K562 (cell line): Measurements from ENCODE around the gene SHLD1. TPM values are rescaled to one million over a fixed set of nuclear protein-coding genes. Genes with fewer than 3 reads are reported as not detected.

Experiments
- ATAC-seq: fragments of 200-7000 bp; cut with Tn5 transposase; 3 replicates; pipeline ENCODE4 v1.9.1; 2020; ENCODE audit warnings: moderate library complexity
- BruUV-seq: library from RNA; stranded (reverse); fragments of 400-500 nt; replicated peaks from 2 replicates; lab custom pipeline; 2021; lab: Mats Ljungman, UMichigan
- CTCF ChIA-PET: fragments of 300-600 bp; formaldehyde crosslinking; extraction: SDS; loops from one replicate; lab custom pipeline; 2021; ENCODE audit warnings: low intra/inter-chr PET ratio; lab: Yijun Ruan, JAX
- POLR2A ChIA-PET: fragments of 300-600, 350-650 bp; sonication (Branson Sonifier 250); formaldehyde crosslinking; extraction: SDS; loops from one replicate; lab custom pipeline; 2021; ENCODE audit warnings: antibody characterized with exemption, inconsistent platforms; lab: Yijun Ruan, JAX
- DNase-seq, 4 experiments: peaks; one replicate each; pipeline versions ENCODE4 v3.0.0 to v3.0.0-alpha.2; 2011 to 2018; ENCODE audit warnings: low spot score in 3 of 4, mixed read lengths in 3 of 4; ENCODE audit errors: extremely low read depth in 1 of 4
- FAIRE-seq: peaks from 2 replicates; lab custom pipeline; 2011; peaks lifted over from hg19 to GRCh38; lab: Jason Lieb, UNC
- H2AFZ ChIP-seq: 2 replicates; pipeline ENCODE4 v1.6.0; 2011; ENCODE audit warnings: low read depth, low read length, control low read depth, inconsistent platforms
- H3K27ac ChIP-seq: fragments of 200-600 bp; 3 replicates; pipeline ENCODE4 v1.8.0; 2011; ENCODE audit warnings: low read depth, mild to moderate bottlenecking, control low read depth, inconsistent platforms, low read length, moderate library complexity, mixed read lengths; ENCODE audit errors: extremely low read depth
- H3K27me3 ChIP-seq, 2 experiments: fragments of 300-600 bp in 1 of 2; 2 replicates in 1 of 2; 3 replicates in 1 of 2; pipeline versions ENCODE4 v1.6.0 to v1.8.0; 2011; ENCODE audit warnings: inconsistent platforms in 2 of 2, low read length in 2 of 2, mild to moderate bottlenecking in 1 of 2, mixed read lengths in 1 of 2, moderate library complexity in 1 of 2; ENCODE audit not compliant: control insufficient read depth in 2 of 2, insufficient read depth in 2 of 2
- H3K36me3 ChIP-seq: fragments of 300-600 bp; 3 replicates; pipeline ENCODE4 v1.8.0; 2011; ENCODE audit warnings: mild to moderate bottlenecking, low read length, inconsistent platforms; ENCODE audit not compliant: control insufficient read depth, insufficient read depth
- H3K4me1 ChIP-seq, 2 experiments: fragments of 200-600 bp in 1 of 2; replicated peaks in 1 of 2; 2 replicates in 1 of 2; 3 replicates in 1 of 2; pipeline versions ENCODE4 v1.5.1 to v1.8.0; 2011; ENCODE audit warnings: inconsistent platforms in 2 of 2, low read length in 2 of 2, mild to moderate bottlenecking in 1 of 2, mixed read lengths in 1 of 2, moderate library complexity in 1 of 2; ENCODE audit not compliant: control insufficient read depth in 2 of 2, insufficient read depth in 2 of 2
- H3K4me2 ChIP-seq: 2 replicates; pipeline ENCODE4 v1.6.1; 2011; ENCODE audit warnings: low read length, control low read depth, inconsistent platforms, mixed read lengths; ENCODE audit not compliant: insufficient read depth
- H3K4me3 ChIP-seq: fragments of 200-600 bp; sonication (generic), shearing (Covaris generic); 2 replicates; pipeline ENCODE4 v1.5.1; 2016; ENCODE audit warnings: control low read depth, inconsistent platforms
- H3K79me2 ChIP-seq: fragments of 200-600 bp; 3 replicates; pipeline ENCODE4 v1.8.0; 2011; ENCODE audit warnings: low read length, inconsistent platforms; ENCODE audit not compliant: control insufficient read depth, insufficient read depth
- H3K9ac ChIP-seq, 2 experiments: 2 replicates each; pipeline versions ENCODE4 v1.6.0 to v1.6.1; 2011; ENCODE audit warnings: low read depth in 2 of 2, low read length in 2 of 2, control low read depth in 1 of 2, inconsistent platforms in 1 of 2, mild to moderate bottlenecking in 1 of 2, mixed read lengths in 1 of 2; ENCODE audit not compliant: insufficient read depth in 1 of 2
- H3K9me1 ChIP-seq: one replicate; pipeline ENCODE4 v1.6.0; 2011; ENCODE audit warnings: inconsistent platforms, mild to moderate bottlenecking, low read length, moderate library complexity; ENCODE audit not compliant: control insufficient read depth, insufficient read depth
- H3K9me3 ChIP-seq: replicated peaks from 2 replicates; pipeline ENCODE4 v1.5.1; 2011; ENCODE audit warnings: low read depth, low read length, inconsistent platforms; ENCODE audit not compliant: control insufficient read depth, insufficient read depth
- H4K20me1 ChIP-seq: replicated peaks from 2 replicates; pipeline ENCODE4 v1.6.1; 2011; ENCODE audit warnings: low read length, inconsistent platforms, mixed read lengths; ENCODE audit not compliant: control insufficient read depth, insufficient read depth
- CGGBP1 ChIP-seq: fragments of 250-450 bp; sonication (Bioruptor Pico); IDR thresholded peaks from 2 replicates; pipeline ENCODE4 v1.9.0; 2021; ENCODE audit warnings: mild to moderate bottlenecking
- COPS2 ChIP-seq: fragments of 450-650 bp; conservative IDR thresholded peaks from 2 replicates; pipeline ENCODE4 v1.6.1; 2016; ENCODE audit warnings: mild to moderate bottlenecking, moderate library complexity
- IRF9 ChIP-seq: fragments of 450-650 bp; IDR thresholded peaks from 2 replicates; pipeline ENCODE4 v1.6.1; 2016; ENCODE audit warnings: missing biosample characterization, missing genetic modification characterization
- MTF1 ChIP-seq: fragments of 250-450 bp; sonication (Bioruptor Pico); IDR thresholded peaks from 2 replicates; pipeline ENCODE4 v1.9.0; 2021; ENCODE audit warnings: moderate library complexity, mild to moderate bottlenecking, inconsistent platforms, borderline replicate concordance
- PRPF4 ChIP-seq: fragments of 200-400 bp; formaldehyde crosslinking; IDR thresholded peaks from one replicate; pipeline ENCODE4 v1.6.1; 2017; ENCODE audit warnings: low read length, low read depth, mild to moderate bottlenecking; ENCODE audit not compliant: insufficient read depth, poor library complexity, severe bottlenecking
- REST ChIP-seq, 2 experiments: fragments of 450-650 bp; formaldehyde crosslinking in 1 of 2; IDR thresholded peaks; 2 replicates each; pipeline versions ENCODE4 v1.4.0 to v1.6.1; 2014 to 2020; ENCODE audit warnings: mild to moderate bottlenecking in 2 of 2, borderline replicate concordance in 1 of 2, low read depth in 1 of 2
- SMAD2 ChIP-seq: fragments of 150-350 bp; IDR thresholded peaks from 2 replicates; pipeline ENCODE4 v1.6.1; 2014; ENCODE audit warnings: low read depth, mild to moderate bottlenecking, low read length
- SOX6 ChIP-seq: fragments of 450-650 bp; IDR thresholded peaks from 2 replicates; pipeline ENCODE4 v1.6.1; 2014; ENCODE audit warnings: mild to moderate bottlenecking
- U2AF1 ChIP-seq: fragments of 200-400 bp; formaldehyde crosslinking; optimal IDR thresholded peaks from 2 replicates; pipeline ENCODE3; 2017; ENCODE audit warnings: mild to moderate bottlenecking, low read depth, low read length, moderate library complexity
- YY1 ChIP-seq, 3 experiments: IDR thresholded peaks; 2 replicates each; pipeline ENCODE4 v1.6.1; 2011; ENCODE audit warnings: low read length in 2 of 3, mild to moderate bottlenecking in 2 of 3, moderate library complexity in 2 of 3, borderline replicate concordance in 1 of 3, control low read depth in 1 of 3, low read depth in 1 of 3; ENCODE audit not compliant: insufficient read depth in 3 of 3, insufficient replicate concordance in 2 of 3, control insufficient read depth in 1 of 3, insufficient read length in 1 of 3; ENCODE audit errors: extremely low read depth in 1 of 3
- ZNF436 ChIP-seq: fragments of 250-450, 450-650 bp; sonication (Bioruptor Pico); formaldehyde crosslinking; IDR thresholded peaks from 2 replicates; pipeline ENCODE4 v1.7.0; 2020; ENCODE audit warnings: mild to moderate bottlenecking
- ZNF561 ChIP-seq: fragments of 450-650 bp; formaldehyde crosslinking; conservative IDR thresholded peaks from 2 replicates; pipeline ENCODE4 v1.4.0; 2020; ENCODE audit warnings: mild to moderate bottlenecking, moderate library complexity
- WGBS: fragments of 100-300 bp; shearing (Covaris generic); methylation state at CpG from one replicate; pipeline ENCODE4 v1.1.6; 2016; ENCODE audit warnings: low coverage, mixed read lengths; ENCODE audit not compliant: insufficient coverage; ENCODE audit errors: missing lambda C conversion rate; 5-methylcytosine and 5-hydroxymethylcytosine counted together
- in situ Hi-C: fragments of 300-500 bp; cut with MboI; formaldehyde crosslinking; loops from 4 replicates; pipeline ENCODE4 v1.15.0; 2018; ENCODE audit warnings: inconsistent platforms, mixed read lengths
- intact Hi-C: fragments of 100-400 bp; cut with micrococcal nuclease; formaldehyde crosslinking; loops from 2 replicates; pipeline ENCODE4 v1.14.2; 2022
- polyA plus RNA-seq, 8 experiments: library from polyadenylated mRNA; depleted of rRNA in 4 of 8; stranded (reverse) in 5 of 8; unstranded in 3 of 8; fragments of >200 nt; fragmentation: Nextera tagmentation in 2 of 8; fragmentation: Illumina TruSeq in 1 of 8; extraction: Ambion mirVana in 2 of 8; extraction: Trizol in 1 of 8; gene quantifications; 2 replicates each; pipeline versions ENCODE4 v1.2.1 to v1.2.3, GENCODE V29; 2011 to 2014; ENCODE audit warnings: inconsistent platforms in 1 of 8, missing spikeins in 1 of 8
- total RNA-seq, 7 experiments: library from RNA; depleted of rRNA in 6 of 7; stranded (reverse); fragments of >200 nt in 6 of 7; fragmentation: Illumina TruSeq in 2 of 7; extraction: Trizol in 2 of 7; gene quantifications; 2 replicates each; pipeline versions ENCODE4 v1.2.1 to v1.2.3, GENCODE V29; 2011 to 2021; ENCODE audit warnings: low replicate concordance in 1 of 7

SHLD1 gene
- total and polyA plus RNA-seq, 9 of the 15 experiments (the other 6 are each of a cell fraction or from before 2014, with no cell fraction given): 3.7 to 21.6 (median 8.2) TPM

- FAIRE-seq (no peak), ATAC-seq (no peak), DNase-seq (no peak)
- no peaks in the 10 kb centered on the region for H3K27me3 ChIP-seq
- no peaks in the 10 kb centered on the region for H3K79me2 ChIP-seq
- in situ Hi-C loops (no loop called here), intact Hi-C loops (no loop called here)
- H2AFZ ChIP-seq: no peak overlapping the region
- H3K36me3 ChIP-seq: no peaks in the 10 kb centered on the region
- POLR2A ChIA-PET: interaction anchor here (1.2 kb wide), 1 partner anchor 53 kb away, joined by 3 read pairs; no protein-coding TSS in a partner anchor
- CTCF ChIA-PET: no interaction called here
- no peaks in the 10 kb centered on the region; a peak in 2 of 5 replicates for H3K4me1 ChIP-seq
- no peaks in the 10 kb centered on the region for H3K9me3 ChIP-seq
- no TSS peak for BruUV-seq
- H4K20me1 ChIP-seq: no peaks in the 10 kb centered on the region
- no peaks in the 10 kb centered on the region for H3K9me1 ChIP-seq
- H3K27ac ChIP-seq: no peak overlapping the region
- no peak overlapping the region for H3K9ac ChIP-seq
- no peak overlapping the region for H3K4me3 ChIP-seq
- no peak overlapping the region for H3K4me2 ChIP-seq
- WGBS: 8% methylated on average over 5 of the region's 5 CpGs
- TF ChIP-seq COPS2: no peak
- TF ChIP-seq CGGBP1 (CRISPR knock-in tag): no peak
- TF ChIP-seq ZNF436 (CRISPR knock-in tag): no peak
- TF ChIP-seq ZNF561 (CRISPR knock-in tag): no peak
- no peak for TF ChIP-seq PRPF4
- no peak for TF ChIP-seq REST (IDR thresholded peaks at IDR 0.05; ENCODE audit: borderline replicate concordance)
- no peak for TF ChIP-seq REST (CRISPR knock-in tag; IDR thresholded peaks at IDR 0.05; ENCODE audit: low read depth)
- no peak for TF ChIP-seq YY1 (IDR thresholded peaks at IDR 0.05; ENCODE audit: borderline replicate concordance in 1 of 3, control insufficient read depth in 1 of 3, extremely low read depth in 1 of 3, insufficient read depth in 3 of 3, insufficient read length in 1 of 3, insufficient replicate concordance in 2 of 3, low read depth in 1 of 3, low read length in 2 of 3)
- no peak for TF ChIP-seq SOX6
- no peak for TF ChIP-seq SMAD2
- TF ChIP-seq U2AF1: no peak
- no peak for TF ChIP-seq MTF1 (CRISPR knock-in tag)
- no peak for TF ChIP-seq IRF9 (tag)
These were observed 90.3 kb downstream of the SHLD1 start for GRCh38 chr20:5840411-5841002.
